T-helper 22 cell (primary cell): ENCODE results near the gene GSE1.
A peak's percentile ranks its signal among the peaks of the same experiment; 100 is the strongest.

Experiments
- DNase-seq: peaks from one replicate; pipeline ENCODE4 v3.0.0-alpha.2; 2020; ENCODE audit warnings: low read depth

The GSE1 gene

GRCh38 chr16:85606904-85607303 is 6.2 kb upstream of the GSE1 start:
- no peak for DNase-seq

- DNase-seq, result no peak
These were observed 5.8 kb upstream of the GSE1 start for GRCh38 chr16:85607321-85607765.

- DNase-seq, result no peak
These were observed 5.2 kb upstream of the GSE1 start for GRCh38 chr16:85607796-85608514.

- DNase-seq, result no peak
These were observed 4.6 kb upstream of the GSE1 start for GRCh38 chr16:85608515-85608885.

GRCh38 chr16:85608887-85609286 is 4.2 kb upstream of the GSE1 start:
- DNase-seq, result no peak

GRCh38 chr16:85609539-85609938 is 3.6 kb upstream of the GSE1 start:
- DNase-seq, result no peak

- no peak for DNase-seq
These were observed 3.1 kb upstream of the GSE1 start for GRCh38 chr16:85610059-85610445.

- DNase-seq, result peak; percentile 47
These were observed 2.5 kb upstream of the GSE1 start for GRCh38 chr16:85610446-85611193.

- DNase-seq, result no peak
These were observed 2.0 kb upstream of the GSE1 start for GRCh38 chr16:85611194-85611443.

- no peak for DNase-seq
These were observed 1.5 kb upstream of the GSE1 start for GRCh38 chr16:85611444-85612190.

- no peak for DNase-seq
These were observed 826 bp upstream of the GSE1 start for GRCh38 chr16:85612191-85612800.

- no peak for DNase-seq
These were observed 649 bp downstream of the GSE1 start for GRCh38 chr16:85613604-85614337.

GRCh38 chr16:85614338-85615013 is 1.4 kb downstream of the GSE1 start:
- no peak for DNase-seq

GRCh38 chr16:85615014-85615851 is 2.1 kb downstream of the GSE1 start:
- DNase-seq, result no peak

GRCh38 chr16:85615852-85616606 is 2.9 kb downstream of the GSE1 start:
- peak; percentile 33 for DNase-seq

- DNase-seq, result no peak
These were observed 3.6 kb downstream of the GSE1 start for GRCh38 chr16:85616607-85617321.

- DNase-seq, result no peak
These were observed 4.8 kb downstream of the GSE1 start for GRCh38 chr16:85617948-85618347.

GRCh38 chr16:85618521-85618920 is 5.4 kb downstream of the GSE1 start:
- DNase-seq, result no peak
